Nucleus accumbens (tissue), 56 donors: ENCODE data around the gene SECTM1.
A peak's percentile ranks its signal among the peaks of the same experiment; 100 is the strongest.
"Not testable (repeated sequence)": the region's sequence is repeated elsewhere in the genome, so short reads cannot be mapped to it uniquely, and the experiment has no call there.

Experiments
- DNase-seq, 56 donors: peaks; one replicate each; lab custom pipeline; 2025; lab: John Stamatoyannopoulos, UW

SECTM1 gene

GRCh38 chr17:82370471-82371332, 37.1 kb upstream of the SECTM1 start:
- peak in 8 of 56 donors; percentile 8 to 26 (median 16) for DNase-seq

- no peak for DNase-seq
Observed at GRCh38 chr17:82369211-82369610, 35.6 kb upstream of the SECTM1 start.

GRCh38 chr17:82367724-82368524, 34.4 kb upstream of the SECTM1 start:
- no peak for DNase-seq

- DNase-seq = no peak
Observed at GRCh38 chr17:82366749-82367148, 33.2 kb upstream of the SECTM1 start.

- no peak for DNase-seq
Observed at GRCh38 chr17:82365606-82366295, 32.2 kb upstream of the SECTM1 start.

- DNase-seq = no peak
Observed at GRCh38 chr17:82361885-82362633, 28.5 kb upstream of the SECTM1 start.

- DNase-seq = not testable (repeated sequence)
Observed at GRCh38 chr17:82359451-82360074, 26.0 kb upstream of the SECTM1 start.

GRCh38 chr17:82358465-82359350, 25.1 kb upstream of the SECTM1 start, which contains the start of gene TEX19:
TEX19 (plus strand) TSS chr17:82359247; CDS start chr17:82362151, 2,904 bp downstream.
- no peak for DNase-seq

- DNase-seq = no peak
Observed at GRCh38 chr17:82357394-82357793, 23.8 kb upstream of the SECTM1 start.

- DNase-seq = no peak
Observed at GRCh38 chr17:82356845-82357355, 23.3 kb upstream of the SECTM1 start.

- DNase-seq = no peak
Observed at GRCh38 chr17:82355770-82356427, 22.3 kb upstream of the SECTM1 start.

GRCh38 chr17:82354804-82355308, 21.3 kb upstream of the SECTM1 start:
- no peak for DNase-seq

- no peak for DNase-seq
Observed at GRCh38 chr17:82353484-82353883, 19.9 kb upstream of the SECTM1 start.

GRCh38 chr17:82351713-82352488, 18.3 kb upstream of the SECTM1 start:
- peak in 49 of 56 donors; percentile 23 to 90 (median 60) for DNase-seq

- DNase-seq = no peak
Observed at GRCh38 chr17:82351254-82351712, 17.7 kb upstream of the SECTM1 start.

GRCh38 chr17:82350182-82351030, 16.8 kb upstream of the SECTM1 start:
- DNase-seq = no peak
